Dendritic cell treated with granulocyte-macrophage colony-stimulating factor and Interleukin-4, amounts not matched to agents 40 ng/mL and 50 ng/mL, for 4 days (primary cell): Measurements from ENCODE around the gene CRYGB.

Experiments
- H3K27ac Mint-ChIP-seq: one replicate; pipeline ENCODE4 v1.8.0; 2022; ENCODE audit warnings: mild to moderate bottlenecking, mixed read lengths
- H3K27me3 Mint-ChIP-seq: one replicate; pipeline ENCODE4 v1.8.0; 2022; ENCODE audit warnings: mild to moderate bottlenecking, mixed read lengths
- H3K36me3 Mint-ChIP-seq: one replicate; pipeline ENCODE4 v1.8.0; 2022; ENCODE audit warnings: low read depth, mixed read lengths
- H3K4me1 Mint-ChIP-seq: one replicate; pipeline ENCODE4 v1.8.0; 2022; ENCODE audit warnings: low read depth, mixed read lengths
- H3K4me3 Mint-ChIP-seq: one replicate; pipeline ENCODE4 v1.8.0; 2022; ENCODE audit warnings: mild to moderate bottlenecking, moderate library complexity, mixed read lengths
- H3K9me3 Mint-ChIP-seq: one replicate; pipeline ENCODE4 v1.8.0; 2022; ENCODE audit warnings: mixed read lengths
- intact Hi-C: fragments of 100-400 bp; cut with micrococcal nuclease; formaldehyde crosslinking; loops from one replicate; pipeline ENCODE4 v1.15.0; 2022

The CRYGB gene

GRCh38 chr2:208174144-208174543 is 28.2 kb upstream of the CRYGB start:
- H3K27me3 Mint-ChIP-seq = no peaks in the 10 kb centered on the region
- peaks cover 47% of the 10 kb centered on the region for H3K4me1 Mint-ChIP-seq
- H3K27ac Mint-ChIP-seq = peak overlapping the region; percentile 73
- intact Hi-C loops = loop anchor here (5.0 to 10.0 kb wide), 2 partner anchors 69 to 93 kb away; partner anchors contain the start of gene PIKFYVE
- H3K36me3 Mint-ChIP-seq = no peaks in the 10 kb centered on the region
- no peaks in the 10 kb centered on the region for H3K9me3 Mint-ChIP-seq
- no peak overlapping the region for H3K4me3 Mint-ChIP-seq

GRCh38 chr2:208172125-208172524 is 26.2 kb upstream of the CRYGB start:
- intact Hi-C loops = loop anchor here (5.0 to 10.0 kb wide), 2 partner anchors 67 to 95 kb away; partner anchors contain the start of gene PIKFYVE
- H3K4me1 Mint-ChIP-seq = peaks cover 47% of the 10 kb centered on the region
- no peak overlapping the region for H3K4me3 Mint-ChIP-seq
- H3K9me3 Mint-ChIP-seq = no peaks in the 10 kb centered on the region
- H3K27ac Mint-ChIP-seq = peak overlapping the region; percentile 73
- H3K27me3 Mint-ChIP-seq = no peaks in the 10 kb centered on the region
- H3K36me3 Mint-ChIP-seq = no peaks in the 10 kb centered on the region

- Mint-ChIP-seq H3K4me3 (no peak overlapping the region), H3K9me3 (no peaks in the 10 kb centered on the region), H3K27ac (no peak overlapping the region), H3K36me3 (no peaks in the 10 kb centered on the region), H3K27me3 (no peaks in the 10 kb centered on the region), H3K4me1 (peaks cover 4% of the 10 kb centered on the region)
- intact Hi-C loops = no loop called here
These were observed 19.2 kb upstream of the CRYGB start for GRCh38 chr2:208164951-208165755.

- Mint-ChIP-seq H3K4me3 (no peak within 1 kb of the TSS), H3K9me3 (no peaks in the 10 kb centered on the region)
These were observed 17.5 kb upstream of the CRYGB start, which contains the start of gene CRYGA for GRCh38 chr2:208163489-208163888. CRYGA (minus strand) TSS chr2:208163589; CDS start chr2:208163556, 33 bp downstream.

GRCh38 chr2:208156439-208156838 is 10.5 kb upstream of the CRYGB start:
- intact Hi-C loops = no loop called here
- Mint-ChIP-seq H3K27me3 (peaks cover 1% of the 10 kb centered on the region), H3K27ac (no peak overlapping the region), H3K9me3 (peaks cover under 1% of the 10 kb centered on the region), H3K4me3 (no peak overlapping the region), H3K4me1 (no peaks in the 10 kb centered on the region), H3K36me3 (no peaks in the 10 kb centered on the region)

More at GRCh38 chr2:208163489-208163888, 17.5 kb upstream of the CRYGB start, which contains the start of gene CRYGA:
- no peaks in the 10 kb centered on the region for H3K4me1 Mint-ChIP-seq
- intact Hi-C loops = no loop called here
- peak within 1 kb of the TSS; percentile 13 for H3K27ac Mint-ChIP-seq
- no peaks in the 10 kb centered on the region for H3K27me3 Mint-ChIP-seq
- no peaks in the 10 kb centered on the region for H3K36me3 Mint-ChIP-seq

GRCh38 chr2:208153156-208153555 is 7.2 kb upstream of the CRYGB start:
- Mint-ChIP-seq H3K4me3 (no peak overlapping the region), H3K9me3 (peaks cover 15% of the 10 kb centered on the region), H3K27ac (no peak overlapping the region), H3K4me1 (peaks cover 14% of the 10 kb centered on the region), H3K27me3 (peaks cover 1% of the 10 kb centered on the region), H3K36me3 (no peaks in the 10 kb centered on the region)
- intact Hi-C loops = no loop called here

- Mint-ChIP-seq H3K4me1 (peaks cover 23% of the 10 kb centered on the region), H3K9me3 (peaks cover 15% of the 10 kb centered on the region), H3K27ac (no peak overlapping the region), H3K4me3 (no peak overlapping the region), H3K36me3 (no peaks in the 10 kb centered on the region), H3K27me3 (peaks cover 1% of the 10 kb centered on the region)
- intact Hi-C loops = no loop called here
These were observed 5.0 kb upstream of the CRYGB start for GRCh38 chr2:208150956-208151355.

GRCh38 chr2:208150094-208150493 is 4.1 kb upstream of the CRYGB start:
- H3K4me3 Mint-ChIP-seq = no peak overlapping the region
- intact Hi-C loops = no loop called here
- H3K27ac Mint-ChIP-seq = no peak overlapping the region
- peaks cover 23% of the 10 kb centered on the region for H3K4me1 Mint-ChIP-seq
- no peaks in the 10 kb centered on the region for H3K36me3 Mint-ChIP-seq
- peaks cover 15% of the 10 kb centered on the region for H3K9me3 Mint-ChIP-seq
- peaks cover 1% of the 10 kb centered on the region for H3K27me3 Mint-ChIP-seq

GRCh38 chr2:208148803-208149202 is 2.8 kb upstream of the CRYGB start:
- no peaks in the 10 kb centered on the region for H3K36me3 Mint-ChIP-seq
- intact Hi-C loops = no loop called here
- no peak overlapping the region for H3K4me3 Mint-ChIP-seq
- H3K27me3 Mint-ChIP-seq = no peaks in the 10 kb centered on the region
- H3K27ac Mint-ChIP-seq = no peak overlapping the region
- peaks cover 15% of the 10 kb centered on the region for H3K9me3 Mint-ChIP-seq
- H3K4me1 Mint-ChIP-seq = peaks cover 29% of the 10 kb centered on the region

GRCh38 chr2:208147759-208148158 is 1.8 kb upstream of the CRYGB start:
- Mint-ChIP-seq H3K4me1 (peaks cover 29% of the 10 kb centered on the region), H3K4me3 (no peak overlapping the region), H3K36me3 (no peaks in the 10 kb centered on the region), H3K27ac (no peak overlapping the region), H3K27me3 (no peaks in the 10 kb centered on the region), H3K9me3 (peaks cover 15% of the 10 kb centered on the region)
- intact Hi-C loops = no loop called here

- Mint-ChIP-seq H3K9me3 (peaks cover 15% of the 10 kb centered on the region), H3K27me3 (no peaks in the 10 kb centered on the region), H3K36me3 (no peaks in the 10 kb centered on the region), H3K4me3 (no peak overlapping the region), H3K27ac (no peak overlapping the region), H3K4me1 (peaks cover 29% of the 10 kb centered on the region)
- intact Hi-C loops = no loop called here
These were observed 1.1 kb upstream of the CRYGB start for GRCh38 chr2:208147008-208147407.

GRCh38 chr2:208142925-208143799 is 2.8 kb downstream of the CRYGB start:
- Mint-ChIP-seq H3K27me3 (no peaks in the 10 kb centered on the region), H3K36me3 (no peaks in the 10 kb centered on the region), H3K4me1 (peaks cover 15% of the 10 kb centered on the region), H3K9me3 (no peaks in the 10 kb centered on the region), H3K4me3 (no peak overlapping the region), H3K27ac (no peak overlapping the region)
- intact Hi-C loops = no loop called here

GRCh38 chr2:208142240-208142924 is 3.6 kb downstream of the CRYGB start:
- intact Hi-C loops = no loop called here
- H3K36me3 Mint-ChIP-seq = no peaks in the 10 kb centered on the region
- H3K27ac Mint-ChIP-seq = no peak overlapping the region
- H3K9me3 Mint-ChIP-seq = no peaks in the 10 kb centered on the region
- no peaks in the 10 kb centered on the region for H3K27me3 Mint-ChIP-seq
- peaks cover 8% of the 10 kb centered on the region for H3K4me1 Mint-ChIP-seq
- H3K4me3 Mint-ChIP-seq = no peak overlapping the region
